IMR-90 (cell line): ENCODE measurements around the gene OR2W1. TPM values are rescaled to one million over a fixed set of nuclear protein-coding genes. Genes with fewer than 3 reads are reported as not detected.

ENCODE experiments used
- ATAC-seq: fragments of 200-7000 bp; cut with Tn5 transposase; 2 replicates; pipeline ENCODE4 v1.9.1; 2020; ENCODE audit warnings: low read depth, mild to moderate bottlenecking, moderate library complexity
- BruUV-seq: library from RNA; stranded (reverse); fragments of 400-500 nt; replicated peaks from 2 replicates; lab custom pipeline; 2021; lab: Mats Ljungman, UMichigan
- CTCF ChIA-PET: fragments of 300-600 bp; formaldehyde crosslinking; extraction: SDS; loops from one replicate; lab custom pipeline; 2021; ENCODE audit warnings: antibody characterized with exemption; lab: Yijun Ruan, JAX
- POLR2A ChIA-PET: fragments of 300-600 bp; sonication (Branson Sonifier 250); formaldehyde crosslinking; loops from one replicate; lab custom pipeline; 2022; ENCODE audit warnings: antibody characterized with exemption; ENCODE audit not compliant: unreplicated experiment; lab: Charles Lee
- DNase-seq: peaks from one replicate; pipeline ENCODE4 v3.0.0; 2013
- H2AFZ ChIP-seq: replicated peaks from 2 replicates; pipeline ENCODE3; 2013; ENCODE audit warnings: low read length, mild to moderate bottlenecking; ENCODE audit not compliant: poor library complexity
- H2AK5ac ChIP-seq: 2 replicates; pipeline ENCODE4 v1.6.1; 2013; ENCODE audit warnings: low read depth, low read length, inconsistent platforms
- H2AK9ac ChIP-seq: replicated peaks from 2 replicates; pipeline ENCODE3; 2013; ENCODE audit warnings: mild to moderate bottlenecking, low read depth, low read length, moderate library complexity; ENCODE audit not compliant: poor library complexity
- H2BK120ac ChIP-seq: 2 replicates; pipeline ENCODE4 v1.6.1; 2013; ENCODE audit warnings: low read depth, low read length, inconsistent platforms
- H2BK15ac ChIP-seq: 3 replicates; pipeline ENCODE4 v1.6.1; 2013; ENCODE audit warnings: low read depth, low read length, inconsistent platforms
- H2BK20ac ChIP-seq: 2 replicates; pipeline ENCODE4 v1.6.1; 2013; ENCODE audit warnings: low read depth, mild to moderate bottlenecking, inconsistent platforms, low read length, moderate library complexity
- H2BK5ac ChIP-seq: 2 replicates; pipeline ENCODE4 v1.6.1; 2013; ENCODE audit warnings: mild to moderate bottlenecking, low read depth, low read length, inconsistent platforms; ENCODE audit not compliant: poor library complexity, severe bottlenecking
- H3K14ac ChIP-seq: replicated peaks from 2 replicates; pipeline ENCODE4 v1.6.1; 2013; ENCODE audit warnings: low read depth, low read length, inconsistent platforms
- H3K18ac ChIP-seq: 2 replicates; pipeline ENCODE4 v1.6.1; 2013; ENCODE audit warnings: low read depth, low read length, control low read depth
- H3K23ac ChIP-seq: 2 replicates; pipeline ENCODE4 v1.6.1; 2013; ENCODE audit warnings: low read depth, low read length, inconsistent platforms
- H3K27ac ChIP-seq: 2 replicates; pipeline ENCODE4 v1.5.1; 2013; ENCODE audit warnings: mild to moderate bottlenecking, control low read depth, low read length; ENCODE audit not compliant: insufficient read depth
- H3K27me3 ChIP-seq: 2 replicates; pipeline ENCODE4 v1.6.1; 2013; ENCODE audit warnings: low read length; ENCODE audit not compliant: control insufficient read depth, insufficient read depth
- H3K36me3 ChIP-seq: 2 replicates; pipeline ENCODE4 v1.6.1; 2013; ENCODE audit warnings: low read length, mixed read lengths; ENCODE audit not compliant: control insufficient read depth, insufficient read depth
- H3K4ac ChIP-seq: 2 replicates; pipeline ENCODE4 v1.6.1; 2013; ENCODE audit warnings: low read depth, low read length, inconsistent platforms
- H3K4me1 ChIP-seq: 2 replicates; pipeline ENCODE4 v1.6.1; 2013; ENCODE audit warnings: low read length, mixed read lengths; ENCODE audit not compliant: control insufficient read depth, insufficient read depth
- H3K4me2 ChIP-seq: 2 replicates; pipeline ENCODE4 v1.6.1; 2013; ENCODE audit warnings: low read depth, mild to moderate bottlenecking, control low read depth, low read length, moderate library complexity
- H3K4me3 ChIP-seq: 2 replicates; pipeline ENCODE4 v1.5.1; 2013; ENCODE audit warnings: low read depth, mild to moderate bottlenecking, control low read depth, low read length, moderate library complexity; ENCODE audit not compliant: insufficient read depth
- H3K56ac ChIP-seq: 2 replicates; pipeline ENCODE4 v1.6.1; 2013; ENCODE audit warnings: low read length, inconsistent platforms; ENCODE audit not compliant: insufficient read depth; ENCODE audit errors: extremely low read depth
- H3K79me1 ChIP-seq, 2 experiments: 2 replicates each; pipeline ENCODE4 v1.6.1; 2013; ENCODE audit warnings: low read length in 2 of 2, inconsistent platforms in 1 of 2, low read depth in 1 of 2
- H3K9ac ChIP-seq: 2 replicates; pipeline ENCODE4 v1.6.1; 2013; ENCODE audit warnings: low read depth, low read length, control low read depth
- H3K9me1 ChIP-seq: 2 replicates; pipeline ENCODE4 v1.6.1; 2013; ENCODE audit warnings: low read length, inconsistent platforms; ENCODE audit not compliant: insufficient read depth
- H3K9me3 ChIP-seq: 2 replicates; pipeline ENCODE4 v1.6.1; 2013; ENCODE audit warnings: low read length; ENCODE audit not compliant: control insufficient read depth, insufficient read depth
- H4K20me1 ChIP-seq: 2 replicates; pipeline ENCODE4 v1.6.1; 2013; ENCODE audit warnings: low read length, inconsistent platforms; ENCODE audit not compliant: insufficient read depth
- H4K5ac ChIP-seq: 2 replicates; pipeline ENCODE4 v1.6.1; 2013; ENCODE audit warnings: mild to moderate bottlenecking, low read depth, low read length, control low read depth
- H4K8ac ChIP-seq, 2 experiments: 2 replicates each; pipeline ENCODE4 v1.6.1; 2013; ENCODE audit warnings: low read depth in 2 of 2, low read length in 2 of 2, control low read depth in 1 of 2, inconsistent platforms in 1 of 2
- H4K91ac ChIP-seq: 2 replicates; pipeline ENCODE4 v1.6.1; 2013; ENCODE audit warnings: low read depth, low read length, inconsistent platforms; ENCODE audit not compliant: insufficient read depth
- BHLHE40 ChIP-seq: fragments of 150-350 bp; IDR thresholded peaks from 2 replicates; pipeline ENCODE4 v1.6.1; 2016; ENCODE audit warnings: mild to moderate bottlenecking, low read depth, low read length
- CEBPB ChIP-seq: IDR thresholded peaks from 2 replicates; pipeline ENCODE4 v1.6.1; 2012; ENCODE audit warnings: low read depth, low read length, improper control_type of control experiment
- CHD1 ChIP-seq: IDR thresholded peaks from 2 replicates; pipeline ENCODE4 v1.6.1; 2012; ENCODE audit warnings: low read depth, low read length, improper control_type of control experiment
- FOS ChIP-seq: fragments of 150-350 bp; IDR thresholded peaks from 2 replicates; pipeline ENCODE4 v1.6.1; 2016; ENCODE audit warnings: low read depth, low read length
- MAFK ChIP-seq: IDR thresholded peaks from 2 replicates; pipeline ENCODE4 v1.6.1; 2012; ENCODE audit warnings: low read depth, low read length, improper control_type of control experiment
- MAZ ChIP-seq: IDR thresholded peaks from 2 replicates; pipeline ENCODE4 v1.6.1; 2012; ENCODE audit warnings: low read depth, mild to moderate bottlenecking, low read length, improper control_type of control experiment, moderate library complexity, borderline replicate concordance
- MXI1 ChIP-seq: IDR thresholded peaks from 2 replicates; pipeline ENCODE4 v1.6.1; 2012; ENCODE audit warnings: low read depth, mild to moderate bottlenecking, low read length, moderate library complexity, borderline replicate concordance
- NFE2L2 ChIP-seq: fragments of 150-350 bp; IDR thresholded peaks from 2 replicates; pipeline ENCODE4 v1.6.1; 2016; ENCODE audit warnings: low read depth, mild to moderate bottlenecking, low read length
- POLR2A ChIP-seq: IDR thresholded peaks from 2 replicates; pipeline ENCODE4 v1.6.1; 2012; ENCODE audit warnings: mild to moderate bottlenecking, low read depth, low read length
- RAD21 ChIP-seq: IDR thresholded peaks from 2 replicates; pipeline ENCODE4 v1.6.1; 2012; ENCODE audit warnings: low read length, improper control_type of control experiment
- RCOR1 ChIP-seq: IDR thresholded peaks from 2 replicates; pipeline ENCODE4 v1.6.1; 2012; ENCODE audit warnings: mild to moderate bottlenecking, low read length, improper control_type of control experiment; ENCODE audit not compliant: insufficient replicate concordance
- RFX5 ChIP-seq: IDR thresholded peaks from 2 replicates; pipeline ENCODE4 v1.8.0; 2012; ENCODE audit warnings: low read depth, mild to moderate bottlenecking, low read length, moderate library complexity
- SMC3 ChIP-seq: fragments of 150-350 bp; IDR thresholded peaks from 2 replicates; pipeline ENCODE4 v1.6.1; 2016; ENCODE audit warnings: low read depth, mild to moderate bottlenecking, antibody characterized with exemption, low read length, moderate library complexity
- WGBS, 2 experiments: methylation state at CpG; one replicate each; pipeline versions ENCODE4 v1.1.5 to v1.1.7; 2013; ENCODE audit warnings: missing lambda C conversion rate in 2 of 2; ENCODE audit not compliant: insufficient read length in 1 of 2; ENCODE audit errors: extremely low coverage in 2 of 2; 5-methylcytosine and 5-hydroxymethylcytosine counted together
- dilution Hi-C: fragments of 300-500 bp; cut with HindIII; formaldehyde crosslinking; loops from one replicate; pipeline ENCODE4 v1.14.3; 2018; ENCODE audit warnings: low sequenced_read_pairs; ENCODE audit not compliant: unreplicated experiment
- in situ Hi-C: fragments of 300-500 bp; cut with MboI; formaldehyde crosslinking; loops from 3 replicates; pipeline ENCODE4 v1.14.3; 2019; ENCODE audit warnings: low sequenced_read_pairs, inconsistent platforms, mixed read lengths
- intact Hi-C: fragments of 100-400 bp; cut with micrococcal nuclease; formaldehyde crosslinking; loops from 2 replicates; pipeline ENCODE4 v1.10.0; 2022
- polyA plus RNA-seq, 3 experiments: library from polyadenylated mRNA; depleted of rRNA; stranded (reverse); fragments of >200 nt; gene quantifications; 2 replicates each; pipeline ENCODE4 v1.2.3, GENCODE V29; 2012; ENCODE audit warnings: low replicate concordance in 1 of 3
- total RNA-seq: library from RNA; depleted of rRNA; stranded (reverse); fragments of >200 nt; gene quantifications from 2 replicates; pipeline ENCODE4 v1.2.3, GENCODE V29; 2012
- TF ChIP-seq, protein P1 (sequence below): fragments of 150-350 bp; IDR thresholded peaks from 2 replicates; pipeline ENCODE4 v1.6.1; 2017; ENCODE audit warnings: mild to moderate bottlenecking, antibody characterized with exemption, low read length, low read depth
- TF ChIP-seq, protein P2 (sequence below): fragments of 150-350 bp; IDR thresholded peaks from 2 replicates; pipeline ENCODE4 v1.6.1; 2016; ENCODE audit warnings: low read depth, mild to moderate bottlenecking, low read length, moderate library complexity, borderline replicate concordance
- TF ChIP-seq, protein P3 (sequence below): conservative IDR thresholded peaks from 2 replicates; pipeline ENCODE4 v1.5.1; 2012; ENCODE audit warnings: mild to moderate bottlenecking, low read depth, low read length, improper control_type of control experiment

The OR2W1 gene
- total and polyA plus RNA-seq, 2 of the 4 experiments (the other 2 are of a cell fraction) = not detected

DNA sequence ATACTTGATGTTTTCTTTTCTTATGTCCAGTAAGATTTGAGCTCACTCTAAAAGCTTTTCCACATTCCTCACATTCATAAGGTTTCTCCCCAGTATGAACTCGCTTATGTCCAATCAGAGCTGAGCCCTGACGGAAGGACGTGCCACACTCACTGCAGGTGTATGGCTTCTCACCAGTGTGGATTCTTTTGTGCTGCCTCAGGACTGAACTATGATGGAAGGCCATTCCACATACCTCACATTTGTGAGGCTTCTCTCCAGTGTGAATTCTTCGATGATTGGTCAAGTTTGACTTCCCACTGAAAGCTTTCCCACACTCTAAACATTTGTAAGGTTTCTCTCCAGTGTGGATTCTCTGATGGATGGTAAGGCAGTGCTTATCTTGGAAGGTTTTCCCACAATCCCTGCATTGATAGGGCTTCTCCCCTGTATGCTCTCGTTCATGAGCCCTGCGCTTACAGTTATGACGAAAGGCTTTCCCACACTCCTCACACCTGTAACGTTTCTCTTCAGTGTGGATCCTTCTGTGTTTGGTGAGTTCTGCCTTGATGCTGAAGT is 49.8 kb downstream of the OR2W1 start:
- dilution Hi-C loops (no loop called here), in situ Hi-C loops (no loop called here), intact Hi-C loops (no loop called here)
- Histone ChIP-seq H4K8ac (no peak overlapping the region), H3K9me3 (no peaks in the 10 kb centered on the region), H3K27me3 (no peaks in the 10 kb centered on the region), H3K23ac (no peak overlapping the region), H3K14ac (no peak overlapping the region), H2AFZ (no peak overlapping the region), H2BK5ac (no peak overlapping the region), H3K4me3 (no peak overlapping the region), H3K9ac (no peak overlapping the region), H3K4me1 (no peaks in the 10 kb centered on the region), H4K20me1 (no peaks in the 10 kb centered on the region), H3K27ac (no peak overlapping the region), H2BK20ac (no peak overlapping the region), H3K56ac (no peak overlapping the region), H4K91ac (no peak overlapping the region), H3K4ac (no peak overlapping the region), H4K5ac (no peak overlapping the region), H3K4me2 (no peak overlapping the region), H3K79me1 (no peaks in the 10 kb centered on the region), H2BK15ac (no peak overlapping the region), H3K36me3 (no peaks in the 10 kb centered on the region), H3K9me1 (no peaks in the 10 kb centered on the region), H3K18ac (no peak overlapping the region), H2AK5ac (no peak overlapping the region), H2AK9ac (no peak overlapping the region), H2BK120ac (no peak overlapping the region)
- no CpG with 5 or more reads among the region's 8 CpGs for WGBS, 2 experiments
- CTCF ChIA-PET = no interaction called here
- POLR2A ChIA-PET = no interaction called here
- BruUV-seq = no TSS peak
- ATAC-seq (no peak), DNase-seq (peak; percentile 9)
- TF ChIP-seq MXI1 = no peak
- no peak for TF ChIP-seq FOS
- no peak for TF ChIP-seq BHLHE40
- TF ChIP-seq SMC3 = no peak
- TF ChIP-seq, protein P1, sequence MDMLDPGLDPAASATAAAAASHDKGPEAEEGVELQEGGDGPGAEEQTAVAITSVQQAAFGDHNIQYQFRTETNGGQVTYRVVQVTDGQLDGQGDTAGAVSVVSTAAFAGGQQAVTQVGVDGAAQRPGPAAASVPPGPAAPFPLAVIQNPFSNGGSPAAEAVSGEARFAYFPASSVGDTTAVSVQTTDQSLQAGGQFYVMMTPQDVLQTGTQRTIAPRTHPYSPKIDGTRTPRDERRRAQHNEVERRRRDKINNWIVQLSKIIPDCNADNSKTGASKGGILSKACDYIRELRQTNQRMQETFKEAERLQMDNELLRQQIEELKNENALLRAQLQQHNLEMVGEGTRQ = no peak
- no peak for TF ChIP-seq RCOR1
- TF ChIP-seq RAD21 = no peak
- no peak for TF ChIP-seq CEBPB
- no peak for TF ChIP-seq RFX5
- TF ChIP-seq POLR2A = no peak
- no peak for TF ChIP-seq NFE2L2
- TF ChIP-seq, protein P2, sequence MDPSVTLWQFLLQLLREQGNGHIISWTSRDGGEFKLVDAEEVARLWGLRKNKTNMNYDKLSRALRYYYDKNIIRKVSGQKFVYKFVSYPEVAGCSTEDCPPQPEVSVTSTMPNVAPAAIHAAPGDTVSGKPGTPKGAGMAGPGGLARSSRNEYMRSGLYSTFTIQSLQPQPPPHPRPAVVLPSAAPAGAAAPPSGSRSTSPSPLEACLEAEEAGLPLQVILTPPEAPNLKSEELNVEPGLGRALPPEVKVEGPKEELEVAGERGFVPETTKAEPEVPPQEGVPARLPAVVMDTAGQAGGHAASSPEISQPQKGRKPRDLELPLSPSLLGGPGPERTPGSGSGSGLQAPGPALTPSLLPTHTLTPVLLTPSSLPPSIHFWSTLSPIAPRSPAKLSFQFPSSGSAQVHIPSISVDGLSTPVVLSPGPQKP = no peak
- no peak for TF ChIP-seq MAZ
- TF ChIP-seq CHD1 = no peak
- TF ChIP-seq, protein P3, sequence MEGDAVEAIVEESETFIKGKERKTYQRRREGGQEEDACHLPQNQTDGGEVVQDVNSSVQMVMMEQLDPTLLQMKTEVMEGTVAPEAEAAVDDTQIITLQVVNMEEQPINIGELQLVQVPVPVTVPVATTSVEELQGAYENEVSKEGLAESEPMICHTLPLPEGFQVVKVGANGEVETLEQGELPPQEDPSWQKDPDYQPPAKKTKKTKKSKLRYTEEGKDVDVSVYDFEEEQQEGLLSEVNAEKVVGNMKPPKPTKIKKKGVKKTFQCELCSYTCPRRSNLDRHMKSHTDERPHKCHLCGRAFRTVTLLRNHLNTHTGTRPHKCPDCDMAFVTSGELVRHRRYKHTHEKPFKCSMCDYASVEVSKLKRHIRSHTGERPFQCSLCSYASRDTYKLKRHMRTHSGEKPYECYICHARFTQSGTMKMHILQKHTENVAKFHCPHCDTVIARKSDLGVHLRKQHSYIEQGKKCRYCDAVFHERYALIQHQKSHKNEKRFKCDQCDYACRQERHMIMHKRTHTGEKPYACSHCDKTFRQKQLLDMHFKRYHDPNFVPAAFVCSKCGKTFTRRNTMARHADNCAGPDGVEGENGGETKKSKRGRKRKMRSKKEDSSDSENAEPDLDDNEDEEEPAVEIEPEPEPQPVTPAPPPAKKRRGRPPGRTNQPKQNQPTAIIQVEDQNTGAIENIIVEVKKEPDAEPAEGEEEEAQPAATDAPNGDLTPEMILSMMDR = no peak
- no peak for TF ChIP-seq MAFK
